Esophagus muscularis mucosa (tissue), 4 donors: ENCODE results near the gene TTC7B. TPM values are rescaled to one million over a fixed set of nuclear protein-coding genes. Genes with fewer than 3 reads are reported as not detected.
A peak's percentile ranks its signal among the peaks of the same experiment; 100 is the strongest.

Experiments used
- DNase-seq: peaks from one replicate; pipeline ENCODE4 v3.0.0-alpha.2; 2017; ENCODE audit errors: extremely low spot score
- H3K27ac ChIP-seq, 4 donors: fragments of 200-600 bp; sonication (generic); replicated peaks in 1 of 4; 1 replicate in 3 of 4; 2 replicates in 1 of 4; pipeline ENCODE4 v1.5.1; 2016 to 2019; ENCODE audit warnings: mild to moderate bottlenecking in 1 of 4
- H3K27me3 ChIP-seq, 4 donors: fragments of 200-600 bp; sonication (generic); one replicate each; pipeline versions ENCODE4 v1.5.1 to v1.6.0; 2016 to 2019
- H3K36me3 ChIP-seq, 4 donors: fragments of 200-600 bp; sonication (generic); one replicate each; pipeline ENCODE4 v1.5.1; 2016 to 2019
- H3K4me1 ChIP-seq, 4 donors: fragments of 200-600 bp; sonication (generic); one replicate each; pipeline ENCODE4 v1.5.1; 2016 to 2019
- H3K4me3 ChIP-seq, 4 donors: fragments of 200-600 bp; sonication (generic); 1 replicate in 2 of 4; 2 replicates in 2 of 4; pipeline ENCODE4 v1.5.1; 2016 to 2019; ENCODE audit warnings: mild to moderate bottlenecking in 4 of 4, moderate library complexity in 1 of 4
- H3K9me3 ChIP-seq, 4 donors: fragments of 200-600 bp; sonication (generic); 1 replicate in 3 of 4; 2 replicates in 1 of 4; pipeline ENCODE4 v1.5.1; 2016 to 2019
- CTCF ChIP-seq, 3 experiments: fragments of 200-600 bp in 2 of 3; fragments of 450-650 bp in 1 of 3; sonication (generic) in 2 of 3; IDR thresholded peaks; one replicate each; pipeline ENCODE4 v1.5.1; 2017 to 2019; ENCODE audit warnings: antibody characterized with exemption in 3 of 3, mild to moderate bottlenecking in 2 of 3, moderate library complexity in 1 of 3
- EP300 ChIP-seq: sonication (generic); formaldehyde crosslinking; IDR thresholded peaks from one replicate; pipeline ENCODE4 v1.6.1; 2017; ENCODE audit warnings: antibody characterized with exemption
- POLR2A ChIP-seq: fragments of 450-650 bp; IDR thresholded peaks from one replicate; pipeline ENCODE4 v1.6.1; 2017; ENCODE audit warnings: antibody characterized with exemption, moderate library complexity, mild to moderate bottlenecking, low read depth
- POLR2AphosphoS5 ChIP-seq, 2 donors: sonication (generic); formaldehyde crosslinking; IDR thresholded peaks; one replicate each; pipeline ENCODE4 v1.6.1; 2017; ENCODE audit warnings: antibody characterized with exemption in 2 of 2
- WGBS: methylation state at CpG from one replicate; pipeline ENCODE4 v1.1.5; 2018; 5-methylcytosine and 5-hydroxymethylcytosine counted together
- intact Hi-C: fragments of 100-400 bp; cut with DNase I; formaldehyde crosslinking; loops from one replicate; pipeline ENCODE4 v1.15.1; 2023
- total RNA-seq, 4 donors: library from RNA; depleted of rRNA; stranded (reverse); fragments of >200 nt; gene quantifications; one replicate each; pipeline versions ENCODE4 v1.1.0 to v1.2.1, GENCODE V29; 2016

Gene TTC7B
- total RNA-seq, 4 donors from 2014 or later, result 54.4 to 148 (median 113) TPM

DNA sequence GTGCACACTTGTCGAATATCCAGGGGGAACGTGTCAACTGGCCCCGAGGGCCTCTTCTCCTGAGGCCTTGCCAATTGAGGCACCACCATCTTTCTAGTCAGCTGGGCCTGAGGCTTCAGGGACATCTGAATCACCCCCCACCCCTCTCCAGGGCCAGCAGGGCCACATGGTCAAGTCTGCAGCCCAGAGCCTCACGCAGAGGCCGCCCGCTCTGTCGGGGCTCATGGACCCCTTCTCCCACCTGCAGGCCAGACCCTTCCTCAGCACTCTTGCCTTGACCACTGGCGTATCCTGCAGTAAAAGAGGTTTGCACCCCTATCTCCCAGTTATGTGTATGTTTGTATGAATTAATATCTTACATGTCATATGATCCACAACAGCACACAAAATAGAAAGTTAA, 237.1 kb downstream of the TTC7B start:
- 91% methylated on average over 8 of the region's 8 CpGs for WGBS

GRCh38 chr14:90578283-90578985, 237.8 kb downstream of the TTC7B start:
- Histone ChIP-seq H3K4me3 (no peak overlapping the region), H3K4me1 (peaks cover 49 to 59% (median 55%) of the 10 kb centered on the region in 4 donors), H3K27me3 (no peaks in the 10 kb centered on the region), H3K27ac (peak overlapping the region; percentile 62 to 66 (median 64)), H3K36me3 (peaks cover 0 to 24% (median 15%) of the 10 kb centered on the region in 4 donors), H3K9me3 (no peaks in the 10 kb centered on the region)
- TF ChIP-seq CTCF (IDR thresholded peaks at IDR 0.05) (no peak), EP300 (no peak), POLR2AphosphoS5 (IDR thresholded peaks at IDR 0.05) (no peak), POLR2A (no peak)
- intact Hi-C loops, result no loop called here
- WGBS, result 90% methylated on average over 7 of the region's 17 CpGs
- DNase-seq, result no peak

More for the DNA sequence above, 237.1 kb downstream of the TTC7B start:
- intact Hi-C loops, result no loop called here
- no peak overlapping the region for H3K27ac ChIP-seq
- H3K4me1 ChIP-seq, result peaks cover 47 to 55% (median 51%) of the 10 kb centered on the region in 4 donors
- no peak for DNase-seq
- peaks cover 0 to 25% (median 17%) of the 10 kb centered on the region in 4 donors for H3K36me3 ChIP-seq
- TF ChIP-seq POLR2A (no peak), EP300 (no peak), CTCF (IDR thresholded peaks at IDR 0.05) (no peak), POLR2AphosphoS5 (IDR thresholded peaks at IDR 0.05) (no peak)
- no peaks in the 10 kb centered on the region for H3K9me3 ChIP-seq
- no peak overlapping the region for H3K4me3 ChIP-seq
- H3K27me3 ChIP-seq, result no peaks in the 10 kb centered on the region

DNA sequence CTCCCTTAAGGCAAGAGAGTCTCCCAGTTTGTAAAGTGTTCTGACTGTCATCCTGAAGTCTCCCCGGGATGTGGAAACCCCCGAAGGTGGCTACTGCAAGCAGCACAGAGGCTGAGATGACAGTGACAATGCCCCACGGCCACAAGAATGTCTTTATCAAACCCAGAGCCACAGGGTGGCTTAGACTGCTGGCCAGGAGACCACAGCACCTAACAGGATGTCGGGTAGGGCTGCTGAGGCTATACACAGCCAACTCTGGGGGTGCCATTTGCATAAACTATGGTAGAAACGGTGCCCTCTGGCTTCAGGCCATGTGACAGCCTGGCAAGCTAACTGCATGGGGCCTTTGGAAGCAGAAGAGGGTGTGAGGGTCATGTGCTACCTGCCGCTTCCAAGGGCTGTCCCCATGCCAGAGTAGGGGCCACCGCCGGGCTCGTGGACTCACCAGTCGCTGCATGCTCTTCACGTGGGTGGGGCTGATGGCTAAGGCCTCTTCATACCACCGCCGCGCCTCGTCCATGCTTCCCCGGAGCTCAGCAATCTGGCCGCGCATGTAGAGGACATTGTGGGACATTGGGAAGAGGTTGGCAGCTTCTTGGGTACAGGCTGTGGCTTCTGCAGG, 238.5 kb downstream of the TTC7B start:
- Histone ChIP-seq H3K4me1 (peaks cover 43 to 59% (median 55%) of the 10 kb centered on the region in 4 donors), H3K27me3 (no peaks in the 10 kb centered on the region), H3K36me3 (peaks cover 0 to 24% (median 13%) of the 10 kb centered on the region in 4 donors), H3K27ac (peak overlapping the region; percentile 62 to 66 (median 64)), H3K4me3 (no peak overlapping the region), H3K9me3 (no peaks in the 10 kb centered on the region)
- TF ChIP-seq CTCF (IDR thresholded peaks at IDR 0.05) (no peak), POLR2A (no peak), EP300 (no peak), POLR2AphosphoS5 (IDR thresholded peaks at IDR 0.05) (no peak)
- 90% methylated on average over 10 of the region's 18 CpGs for WGBS
- intact Hi-C loops, result no loop called here
- no peak for DNase-seq

DNA sequence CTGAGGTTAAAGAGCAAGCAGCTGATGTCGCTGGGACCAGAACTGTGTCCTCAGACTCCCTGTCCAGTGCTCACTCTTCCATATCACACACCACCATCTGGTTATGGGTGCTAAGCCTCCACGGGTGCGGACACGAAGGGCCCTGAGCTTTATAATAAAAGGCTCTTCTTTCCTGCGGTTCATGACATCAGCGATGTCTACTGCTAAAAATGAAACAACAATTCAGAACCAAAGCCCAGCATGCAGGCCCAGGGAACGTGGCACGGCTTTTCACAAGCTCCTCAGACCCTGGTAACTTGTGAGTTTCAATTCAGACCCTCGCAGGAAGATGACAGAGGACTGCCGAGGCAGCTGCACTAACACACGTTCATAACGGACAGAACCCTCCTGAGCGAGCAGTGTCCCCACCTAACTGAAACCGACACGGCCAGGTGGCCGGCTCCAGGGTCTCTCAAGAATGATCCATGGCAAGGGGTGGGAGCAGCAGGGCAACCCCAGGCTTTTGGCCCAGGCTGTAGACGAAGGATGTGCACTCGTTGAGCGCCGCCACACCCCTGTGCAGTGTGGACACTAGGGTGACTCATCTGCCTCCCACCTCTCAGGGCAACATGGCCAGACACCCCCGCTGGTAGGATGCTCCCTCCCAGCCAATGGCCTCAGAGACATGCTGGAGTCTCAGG, 239.1 kb downstream of the TTC7B start:
- H3K4me3 ChIP-seq, result no peak overlapping the region
- no peaks in the 10 kb centered on the region for H3K9me3 ChIP-seq
- no peaks in the 10 kb centered on the region for H3K27me3 ChIP-seq
- intact Hi-C loops, result no loop called here
- 78% methylated on average over 20 of the region's 21 CpGs for WGBS
- H3K27ac ChIP-seq, result peak overlapping the region; percentile 62 to 66 (median 64)
- no peak for TF ChIP-seq POLR2AphosphoS5 (IDR thresholded peaks at IDR 0.05)
- no peak for TF ChIP-seq CTCF (IDR thresholded peaks at IDR 0.05)
- TF ChIP-seq POLR2A, result no peak
- TF ChIP-seq EP300, result no peak
- DNase-seq, result no peak
- peaks cover 43 to 59% (median 55%) of the 10 kb centered on the region in 4 donors for H3K4me1 ChIP-seq
- peaks cover 0 to 24% (median 13%) of the 10 kb centered on the region in 4 donors for H3K36me3 ChIP-seq
